Measurements from ENCODE around the gene PGBD4. TPM values are rescaled to one million over a fixed set of nuclear protein-coding genes. Genes with fewer than 3 reads are reported as not detected.

Gene PGBD4
- polyA plus RNA-seq, 3 donors: 0.38 to 0.93 (median 0.58) TPM

- H3K9me3 Mint-ChIP-seq: no peaks in the 10 kb centered on the region
- WGBS (ENCODE audit: insufficient coverage): 100% methylated on average over 3 of the region's 3 CpGs
These were observed 12.9 kb downstream of the PGBD4 start for GRCh38 chr15:34114739-34115138.

GRCh38 chr15:34116620-34117019, 14.7 kb downstream of the PGBD4 start:
- Histone ChIP-seq H3K36me3 (replicated peaks in 1 of 2; ENCODE audit: control insufficient read depth in 1 of 2, insufficient read depth in 2 of 2, low read length in 2 of 2) (no peaks in the 10 kb centered on the region), H3K4me3 (replicated peaks in 1 of 3; ENCODE audit: low read depth in 2 of 3, low read length in 3 of 3) (no peak overlapping the region), H3K4me1 (ENCODE audit: control insufficient read depth in 1 of 2, insufficient read depth in 2 of 2, low read length in 2 of 2) (no peaks in the 10 kb centered on the region), H3K27ac (ENCODE audit: low read depth in 1 of 2, low read length in 2 of 2) (no peak overlapping the region), H3K9ac (ENCODE audit: insufficient read depth, low read length, poor library complexity, severe bottlenecking) (no peak overlapping the region), H3K79me2 (ENCODE audit: insufficient read depth, low read length) (no peaks in the 10 kb centered on the region), H4K20me1 (ENCODE audit: insufficient read depth, low read length) (no peaks in the 10 kb centered on the region), H3K27me3 (ENCODE audit: control insufficient read depth in 2 of 2, insufficient read depth in 2 of 2, low read length in 2 of 2) (no peaks in the 10 kb centered on the region), H2AFZ (ENCODE audit: insufficient read depth, low read depth, low read length, poor library complexity, severe bottlenecking) (no peak overlapping the region), H3K4me2 (replicated peaks; ENCODE audit: extremely low read depth, low read length, poor library complexity, severe bottlenecking) (no peak overlapping the region), H3K9me3 (replicated peaks in 1 of 2; ENCODE audit: control insufficient read depth in 1 of 2, insufficient read depth in 1 of 2, low read length in 2 of 2) (no peaks in the 10 kb centered on the region)
- intact Hi-C loops (cut with micrococcal nuclease): no loop called here
- no peak overlapping the region for H3K27ac Mint-ChIP-seq
- no peak for DNase-seq
- peaks cover 0 to 4% (median 2%) of the 10 kb centered on the region in 7 donors for H3K9me3 Mint-ChIP-seq
- TF ChIP-seq CTCF (IDR thresholded peaks at IDR 0.05): no peak
- WGBS (ENCODE audit: insufficient coverage): 86% methylated on average over 2 of the region's 2 CpGs
- H3K4me3 Mint-ChIP-seq: no peak overlapping the region
- H3K27me3 Mint-ChIP-seq (ENCODE audit: low read depth in 3 of 3): peaks cover 3 to 21% (median 8%) of the 10 kb centered on the region in 3 donors
- H3K4me1 Mint-ChIP-seq: no peaks in the 10 kb centered on the region
- H3K36me3 Mint-ChIP-seq: no peaks in the 10 kb centered on the region

More at GRCh38 chr15:34114739-34115138, 12.9 kb downstream of the PGBD4 start:
- no peak for DNase-seq
- H3K4me3 ChIP-seq (replicated peaks in 1 of 3; ENCODE audit: low read depth in 2 of 3, low read length in 3 of 3): no peak overlapping the region
- no peak for TF ChIP-seq CTCF (IDR thresholded peaks at IDR 0.05)
- H4K20me1 ChIP-seq (ENCODE audit: insufficient read depth, low read length): no peaks in the 10 kb centered on the region
- Mint-ChIP-seq H3K36me3 (no peaks in the 10 kb centered on the region), H3K27ac (no peak overlapping the region), H3K4me1 (peaks cover 3% of the 10 kb centered on the region), H3K27me3 (ENCODE audit: low read depth in 3 of 3) (peaks cover 3 to 17% (median 8%) of the 10 kb centered on the region in 3 donors), H3K4me3 (no peak overlapping the region)
- H2AFZ ChIP-seq (ENCODE audit: insufficient read depth, low read depth, low read length, poor library complexity, severe bottlenecking): no peak overlapping the region
- H3K27me3 ChIP-seq (ENCODE audit: control insufficient read depth in 2 of 2, insufficient read depth in 2 of 2, low read length in 2 of 2): no peaks in the 10 kb centered on the region
- no peak overlapping the region for H3K4me2 ChIP-seq (replicated peaks; ENCODE audit: extremely low read depth, low read length, poor library complexity, severe bottlenecking)
- H3K4me1 ChIP-seq (ENCODE audit: control insufficient read depth in 1 of 2, insufficient read depth in 2 of 2, low read length in 2 of 2): no peaks in the 10 kb centered on the region
- no peaks in the 10 kb centered on the region for H3K79me2 ChIP-seq (ENCODE audit: insufficient read depth, low read length)
- H3K27ac ChIP-seq (ENCODE audit: low read depth in 1 of 2, low read length in 2 of 2): no peak overlapping the region
- H3K36me3 ChIP-seq (replicated peaks in 1 of 2; ENCODE audit: control insufficient read depth in 1 of 2, insufficient read depth in 2 of 2, low read length in 2 of 2): no peaks in the 10 kb centered on the region
- H3K9me3 ChIP-seq (replicated peaks in 1 of 2; ENCODE audit: control insufficient read depth in 1 of 2, insufficient read depth in 1 of 2, low read length in 2 of 2): no peaks in the 10 kb centered on the region
- H3K9ac ChIP-seq (ENCODE audit: insufficient read depth, low read length, poor library complexity, severe bottlenecking): no peak overlapping the region
- intact Hi-C loops (cut with micrococcal nuclease): no loop called here
